H1 (cell line): ENCODE results near the gene RPS6KL1. TPM values are rescaled to one million over a fixed set of nuclear protein-coding genes. Genes with fewer than 3 reads are reported as not detected.

Experiments used
- ASH2L ChIP-seq: fragments of 200-600, 300-600 bp; sonication (generic); IDR thresholded peaks from one replicate; pipeline ENCODE4 v1.7.1; 2017; ENCODE audit warnings: low read length
- CHD1 ChIP-seq: IDR thresholded peaks from 2 replicates; pipeline ENCODE4 v1.6.1; 2012; ENCODE audit warnings: low read depth, low read length, improper control_type of control experiment
- CHD2 ChIP-seq: IDR thresholded peaks from 2 replicates; pipeline ENCODE4 v1.6.1; 2012; ENCODE audit warnings: low read length, improper control_type of control experiment
- POLR2A ChIP-seq, 2 experiments: IDR thresholded peaks; 1 replicate in 1 of 2; 2 replicates in 1 of 2; pipeline ENCODE4 v1.6.1; 2011; ENCODE audit warnings: low read depth in 2 of 2, low read length in 2 of 2, mild to moderate bottlenecking in 2 of 2; ENCODE audit errors: control extremely low read depth in 1 of 2
- POU5F1 ChIP-seq: IDR thresholded peaks from 2 replicates; pipeline ENCODE4 v1.6.1; 2011; ENCODE audit warnings: low read depth, mild to moderate bottlenecking, low read length, moderate library complexity
- SIRT6 ChIP-seq: IDR thresholded peaks from one replicate; pipeline ENCODE4 v1.7.1; 2012; ENCODE audit warnings: low read length, inconsistent platforms
- SRF ChIP-seq: IDR thresholded peaks from 2 replicates; pipeline ENCODE4 v1.6.1; 2011; ENCODE audit warnings: mild to moderate bottlenecking, low read depth, low read length, moderate library complexity
- TAF7 ChIP-seq: optimal IDR thresholded peaks from 2 replicates; pipeline ENCODE3; 2011; ENCODE audit warnings: low read depth, mild to moderate bottlenecking, inconsistent platforms, low read length, moderate library complexity, borderline replicate concordance
- TBP ChIP-seq: IDR thresholded peaks from 2 replicates; pipeline ENCODE4 v1.6.1; 2011; ENCODE audit warnings: low read depth, low read length, improper control_type of control experiment
- polyA plus RNA-seq, 7 experiments: library from polyadenylated mRNA; depleted of rRNA in 3 of 7; stranded (reverse) in 5 of 7; unstranded in 2 of 7; fragments of >200 nt in 5 of 7; fragments of 200-250 nt in 2 of 7; gene quantifications; 1 replicate in 5 of 7; 2 replicates in 1 of 7; 4 replicates in 1 of 7; pipeline versions ENCODE4 v1.2.1 to v1.2.3, GENCODE V29; 2011 to 2013; ENCODE audit warnings: missing spikeins in 2 of 7, mixed read lengths in 2 of 7
- total RNA-seq: library from RNA; stranded (reverse); fragmentation: NEBNext Ultra II Directional; extraction: Animal tissue kit (Norgen Biotek cat#: 25700); gene quantifications from 2 replicates; pipeline ENCODE4 v1.2.1, GENCODE V29; 2021
- TF ChIP-seq, protein P1 (sequence below): fragments of 300-600 bp; sonication (generic); IDR thresholded peaks from 2 replicates; pipeline ENCODE4 v1.7.1; 2012; ENCODE audit warnings: low read length, moderate library complexity, mild to moderate bottlenecking, inconsistent platforms; ENCODE audit not compliant: insufficient replicate concordance
- TF ChIP-seq, protein P2 (sequence below), 3 experiments: IDR thresholded peaks; 1 replicate in 2 of 3; 2 replicates in 1 of 3; pipeline versions ENCODE4 v1.5.1 to v1.6.1; 2011; ENCODE audit warnings: low read length in 3 of 3, mild to moderate bottlenecking in 3 of 3, inconsistent platforms in 2 of 3, low read depth in 1 of 3, moderate library complexity in 1 of 3; ENCODE audit not compliant: insufficient read depth in 1 of 3; ENCODE audit errors: control extremely low read depth in 1 of 3

Gene RPS6KL1
- total and polyA plus RNA-seq, 2 of the 8 experiments (the other 6 are each of a cell fraction or from before 2014, with no cell fraction given), result 9.8 to 13.8 TPM

DNA sequence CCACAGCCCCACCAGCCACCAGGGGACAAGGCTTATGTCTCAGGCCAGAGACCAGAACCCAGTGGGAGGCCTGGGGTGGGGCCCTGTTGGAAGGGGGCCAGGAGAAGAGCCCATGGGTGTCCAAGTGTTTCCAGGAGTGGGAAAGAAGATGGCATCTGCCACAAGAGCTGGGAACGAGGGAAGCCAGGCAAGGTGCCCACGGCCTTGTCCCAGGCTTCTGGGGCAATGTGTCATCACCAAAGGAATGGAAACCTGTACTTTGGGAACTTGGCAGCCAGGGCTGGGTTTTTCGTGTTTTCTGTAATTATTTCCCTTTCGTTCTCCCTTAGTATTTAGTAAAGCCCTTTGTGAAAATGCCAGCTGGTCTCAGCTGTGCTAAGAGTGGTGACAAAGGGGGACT lies 37.7 kb upstream of the RPS6KL1 start (continued):
- TF ChIP-seq, protein P1, sequence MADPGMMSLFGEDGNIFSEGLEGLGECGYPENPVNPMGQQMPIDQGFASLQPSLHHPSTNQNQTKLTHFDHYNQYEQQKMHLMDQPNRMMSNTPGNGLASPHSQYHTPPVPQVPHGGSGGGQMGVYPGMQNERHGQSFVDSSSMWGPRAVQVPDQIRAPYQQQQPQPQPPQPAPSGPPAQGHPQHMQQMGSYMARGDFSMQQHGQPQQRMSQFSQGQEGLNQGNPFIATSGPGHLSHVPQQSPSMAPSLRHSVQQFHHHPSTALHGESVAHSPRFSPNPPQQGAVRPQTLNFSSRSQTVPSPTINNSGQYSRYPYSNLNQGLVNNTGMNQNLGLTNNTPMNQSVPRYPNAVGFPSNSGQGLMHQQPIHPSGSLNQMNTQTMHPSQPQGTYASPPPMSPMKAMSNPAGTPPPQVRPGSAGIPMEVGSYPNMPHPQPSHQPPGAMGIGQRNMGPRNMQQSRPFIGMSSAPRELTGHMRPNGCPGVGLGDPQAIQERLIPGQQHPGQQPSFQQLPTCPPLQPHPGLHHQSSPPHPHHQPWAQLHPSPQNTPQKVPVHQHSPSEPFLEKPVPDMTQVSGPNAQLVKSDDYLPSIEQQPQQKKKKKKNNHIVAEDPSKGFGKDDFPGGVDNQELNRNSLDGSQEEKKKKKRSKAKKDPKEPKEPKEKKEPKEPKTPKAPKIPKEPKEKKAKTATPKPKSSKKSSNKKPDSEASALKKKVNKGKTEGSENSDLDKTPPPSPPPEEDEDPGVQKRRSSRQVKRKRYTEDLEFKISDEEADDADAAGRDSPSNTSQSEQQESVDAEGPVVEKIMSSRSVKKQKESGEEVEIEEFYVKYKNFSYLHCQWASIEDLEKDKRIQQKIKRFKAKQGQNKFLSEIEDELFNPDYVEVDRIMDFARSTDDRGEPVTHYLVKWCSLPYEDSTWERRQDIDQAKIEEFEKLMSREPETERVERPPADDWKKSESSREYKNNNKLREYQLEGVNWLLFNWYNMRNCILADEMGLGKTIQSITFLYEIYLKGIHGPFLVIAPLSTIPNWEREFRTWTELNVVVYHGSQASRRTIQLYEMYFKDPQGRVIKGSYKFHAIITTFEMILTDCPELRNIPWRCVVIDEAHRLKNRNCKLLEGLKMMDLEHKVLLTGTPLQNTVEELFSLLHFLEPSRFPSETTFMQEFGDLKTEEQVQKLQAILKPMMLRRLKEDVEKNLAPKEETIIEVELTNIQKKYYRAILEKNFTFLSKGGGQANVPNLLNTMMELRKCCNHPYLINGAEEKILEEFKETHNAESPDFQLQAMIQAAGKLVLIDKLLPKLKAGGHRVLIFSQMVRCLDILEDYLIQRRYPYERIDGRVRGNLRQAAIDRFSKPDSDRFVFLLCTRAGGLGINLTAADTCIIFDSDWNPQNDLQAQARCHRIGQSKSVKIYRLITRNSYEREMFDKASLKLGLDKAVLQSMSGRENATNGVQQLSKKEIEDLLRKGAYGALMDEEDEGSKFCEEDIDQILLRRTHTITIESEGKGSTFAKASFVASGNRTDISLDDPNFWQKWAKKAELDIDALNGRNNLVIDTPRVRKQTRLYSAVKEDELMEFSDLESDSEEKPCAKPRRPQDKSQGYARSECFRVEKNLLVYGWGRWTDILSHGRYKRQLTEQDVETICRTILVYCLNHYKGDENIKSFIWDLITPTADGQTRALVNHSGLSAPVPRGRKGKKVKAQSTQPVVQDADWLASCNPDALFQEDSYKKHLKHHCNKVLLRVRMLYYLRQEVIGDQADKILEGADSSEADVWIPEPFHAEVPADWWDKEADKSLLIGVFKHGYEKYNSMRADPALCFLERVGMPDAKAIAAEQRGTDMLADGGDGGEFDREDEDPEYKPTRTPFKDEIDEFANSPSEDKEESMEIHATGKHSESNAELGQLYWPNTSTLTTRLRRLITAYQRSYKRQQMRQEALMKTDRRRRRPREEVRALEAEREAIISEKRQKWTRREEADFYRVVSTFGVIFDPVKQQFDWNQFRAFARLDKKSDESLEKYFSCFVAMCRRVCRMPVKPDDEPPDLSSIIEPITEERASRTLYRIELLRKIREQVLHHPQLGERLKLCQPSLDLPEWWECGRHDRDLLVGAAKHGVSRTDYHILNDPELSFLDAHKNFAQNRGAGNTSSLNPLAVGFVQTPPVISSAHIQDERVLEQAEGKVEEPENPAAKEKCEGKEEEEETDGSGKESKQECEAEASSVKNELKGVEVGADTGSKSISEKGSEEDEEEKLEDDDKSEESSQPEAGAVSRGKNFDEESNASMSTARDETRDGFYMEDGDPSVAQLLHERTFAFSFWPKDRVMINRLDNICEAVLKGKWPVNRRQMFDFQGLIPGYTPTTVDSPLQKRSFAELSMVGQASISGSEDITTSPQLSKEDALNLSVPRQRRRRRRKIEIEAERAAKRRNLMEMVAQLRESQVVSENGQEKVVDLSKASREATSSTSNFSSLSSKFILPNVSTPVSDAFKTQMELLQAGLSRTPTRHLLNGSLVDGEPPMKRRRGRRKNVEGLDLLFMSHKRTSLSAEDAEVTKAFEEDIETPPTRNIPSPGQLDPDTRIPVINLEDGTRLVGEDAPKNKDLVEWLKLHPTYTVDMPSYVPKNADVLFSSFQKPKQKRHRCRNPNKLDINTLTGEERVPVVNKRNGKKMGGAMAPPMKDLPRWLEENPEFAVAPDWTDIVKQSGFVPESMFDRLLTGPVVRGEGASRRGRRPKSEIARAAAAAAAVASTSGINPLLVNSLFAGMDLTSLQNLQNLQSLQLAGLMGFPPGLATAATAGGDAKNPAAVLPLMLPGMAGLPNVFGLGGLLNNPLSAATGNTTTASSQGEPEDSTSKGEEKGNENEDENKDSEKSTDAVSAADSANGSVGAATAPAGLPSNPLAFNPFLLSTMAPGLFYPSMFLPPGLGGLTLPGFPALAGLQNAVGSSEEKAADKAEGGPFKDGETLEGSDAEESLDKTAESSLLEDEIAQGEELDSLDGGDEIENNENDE, result no peak
- TF ChIP-seq SRF, result no peak
- no peak for TF ChIP-seq SIRT6
- TF ChIP-seq POLR2A (IDR thresholded peaks at IDR 0.05; ENCODE audit: control extremely low read depth in 1 of 2, low read depth in 2 of 2, low read length in 2 of 2), result no peak
- TF ChIP-seq ASH2L, result no peak
- TF ChIP-seq CHD1, result no peak
- TF ChIP-seq POU5F1, result no peak
- no peak for TF ChIP-seq TAF7
- no peak for TF ChIP-seq CHD2
- TF ChIP-seq TBP, result no peak
- TF ChIP-seq, protein P2, sequence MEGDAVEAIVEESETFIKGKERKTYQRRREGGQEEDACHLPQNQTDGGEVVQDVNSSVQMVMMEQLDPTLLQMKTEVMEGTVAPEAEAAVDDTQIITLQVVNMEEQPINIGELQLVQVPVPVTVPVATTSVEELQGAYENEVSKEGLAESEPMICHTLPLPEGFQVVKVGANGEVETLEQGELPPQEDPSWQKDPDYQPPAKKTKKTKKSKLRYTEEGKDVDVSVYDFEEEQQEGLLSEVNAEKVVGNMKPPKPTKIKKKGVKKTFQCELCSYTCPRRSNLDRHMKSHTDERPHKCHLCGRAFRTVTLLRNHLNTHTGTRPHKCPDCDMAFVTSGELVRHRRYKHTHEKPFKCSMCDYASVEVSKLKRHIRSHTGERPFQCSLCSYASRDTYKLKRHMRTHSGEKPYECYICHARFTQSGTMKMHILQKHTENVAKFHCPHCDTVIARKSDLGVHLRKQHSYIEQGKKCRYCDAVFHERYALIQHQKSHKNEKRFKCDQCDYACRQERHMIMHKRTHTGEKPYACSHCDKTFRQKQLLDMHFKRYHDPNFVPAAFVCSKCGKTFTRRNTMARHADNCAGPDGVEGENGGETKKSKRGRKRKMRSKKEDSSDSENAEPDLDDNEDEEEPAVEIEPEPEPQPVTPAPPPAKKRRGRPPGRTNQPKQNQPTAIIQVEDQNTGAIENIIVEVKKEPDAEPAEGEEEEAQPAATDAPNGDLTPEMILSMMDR (IDR thresholded peaks at IDR 0.05; ENCODE audit: control extremely low read depth in 1 of 3, insufficient read depth in 1 of 3, low read depth in 1 of 3, low read length in 3 of 3), result no peak
